NK-92 (cell line): ENCODE results near the gene DBH.

Experiments used
- DNase-seq: peaks from one replicate; lab custom pipeline; 2025; ENCODE audit not compliant: unreplicated experiment; lab: John Stamatoyannopoulos, UW

DBH gene

DNA sequence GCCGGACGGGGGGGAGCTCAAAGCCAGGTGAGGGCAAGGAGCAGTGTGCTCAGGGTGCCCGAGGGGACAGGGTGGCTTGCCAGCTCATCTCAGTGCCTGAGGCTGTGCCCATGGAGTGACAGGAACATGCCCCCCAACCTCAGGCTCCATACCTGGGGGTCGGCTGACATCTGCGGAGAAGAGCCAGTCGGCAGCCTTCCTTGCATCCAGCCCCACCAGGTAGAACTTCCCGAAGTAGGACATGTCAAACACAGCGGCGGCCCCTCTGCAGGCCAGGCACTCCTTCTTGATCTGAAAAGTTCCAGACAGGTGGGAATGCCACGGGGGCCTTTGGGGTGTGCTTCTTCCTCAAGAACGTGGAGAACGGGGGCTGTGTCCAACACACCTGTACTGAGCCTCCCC is 59.9 kb downstream of the DBH start:
- DNase-seq = no peak

GRCh38 chr9:133699546-133699945 is 63.4 kb downstream of the DBH start:
- DNase-seq = no peak

- no peak for DNase-seq
These were observed 64.7 kb downstream of the DBH start for GRCh38 chr9:133700819-133701320.

DNA sequence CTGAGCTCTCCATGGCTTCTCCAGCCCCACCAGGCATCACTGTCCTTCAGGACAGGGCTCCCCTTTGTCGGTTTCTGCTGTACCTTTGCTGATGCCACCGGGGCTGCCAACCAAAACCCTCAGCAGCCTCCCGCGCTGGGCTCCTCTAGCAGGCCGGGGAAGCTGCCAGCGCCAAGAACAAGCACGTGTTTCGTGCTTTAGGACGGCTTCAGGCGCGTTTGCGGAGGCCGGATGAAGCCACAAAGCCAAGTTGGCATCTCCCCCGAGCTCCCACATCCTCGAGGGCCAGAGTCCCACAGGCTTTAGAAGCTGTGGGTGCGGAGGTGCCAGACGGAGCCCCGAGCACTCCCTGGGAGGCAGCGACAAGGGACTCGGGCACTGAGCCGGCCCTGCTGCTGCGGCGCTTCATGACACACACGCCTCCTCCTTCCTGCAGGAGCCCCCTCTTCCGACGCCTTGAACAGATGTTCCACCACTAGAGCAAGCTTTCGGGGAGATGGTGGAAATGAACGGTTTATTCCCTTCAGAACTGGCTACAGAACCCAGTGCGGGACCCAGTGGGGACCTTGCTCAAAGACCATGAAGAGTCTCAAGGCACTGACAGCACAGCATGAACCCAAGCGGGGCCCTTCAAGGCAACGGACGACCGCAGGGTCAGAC is 65.3 kb downstream of the DBH start:
- no peak for DNase-seq

DNA sequence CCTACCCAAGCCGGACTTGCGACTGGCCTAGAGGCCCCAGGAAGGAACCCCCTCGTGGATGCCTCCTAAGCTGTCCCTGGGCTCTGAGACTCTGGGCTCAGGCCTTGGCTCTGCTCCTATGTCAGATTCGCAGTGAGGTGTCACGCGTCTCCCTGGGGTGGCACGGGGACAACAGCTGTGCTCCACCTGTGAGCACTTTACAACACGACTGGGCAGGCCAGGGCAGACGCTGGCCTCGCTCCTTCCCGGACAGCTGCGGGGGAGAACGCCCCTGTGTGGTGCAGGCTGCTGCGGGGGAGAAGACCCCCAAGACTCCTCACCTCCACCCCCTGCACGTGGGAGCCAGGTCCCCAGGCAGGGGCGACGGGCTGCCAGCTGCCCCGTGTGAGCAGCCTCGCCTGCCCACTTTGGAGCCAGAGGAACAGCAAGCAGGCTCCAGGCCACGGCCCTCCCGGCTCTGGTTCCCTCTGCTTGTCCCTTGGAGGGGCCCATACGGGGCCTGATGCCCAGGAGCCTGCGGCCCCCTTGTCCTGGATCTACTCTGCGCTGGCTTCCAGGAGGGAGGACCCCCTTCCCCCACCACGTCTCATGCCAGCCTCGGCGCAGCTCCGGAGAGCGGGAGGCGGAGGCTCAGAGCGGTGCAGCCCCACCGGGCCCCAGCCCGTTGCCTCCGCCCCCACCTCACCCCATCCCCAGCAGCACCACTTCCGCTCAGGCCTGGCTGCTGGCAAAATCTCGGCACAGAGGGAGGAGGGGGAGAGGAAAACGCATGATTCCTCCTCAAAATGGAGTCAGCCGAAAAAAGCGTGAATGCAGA is 66.0 kb downstream of the DBH start:
- no peak for DNase-seq

GRCh38 chr9:133702798-133703590 is 66.8 kb downstream of the DBH start:
- no peak for DNase-seq

DNA sequence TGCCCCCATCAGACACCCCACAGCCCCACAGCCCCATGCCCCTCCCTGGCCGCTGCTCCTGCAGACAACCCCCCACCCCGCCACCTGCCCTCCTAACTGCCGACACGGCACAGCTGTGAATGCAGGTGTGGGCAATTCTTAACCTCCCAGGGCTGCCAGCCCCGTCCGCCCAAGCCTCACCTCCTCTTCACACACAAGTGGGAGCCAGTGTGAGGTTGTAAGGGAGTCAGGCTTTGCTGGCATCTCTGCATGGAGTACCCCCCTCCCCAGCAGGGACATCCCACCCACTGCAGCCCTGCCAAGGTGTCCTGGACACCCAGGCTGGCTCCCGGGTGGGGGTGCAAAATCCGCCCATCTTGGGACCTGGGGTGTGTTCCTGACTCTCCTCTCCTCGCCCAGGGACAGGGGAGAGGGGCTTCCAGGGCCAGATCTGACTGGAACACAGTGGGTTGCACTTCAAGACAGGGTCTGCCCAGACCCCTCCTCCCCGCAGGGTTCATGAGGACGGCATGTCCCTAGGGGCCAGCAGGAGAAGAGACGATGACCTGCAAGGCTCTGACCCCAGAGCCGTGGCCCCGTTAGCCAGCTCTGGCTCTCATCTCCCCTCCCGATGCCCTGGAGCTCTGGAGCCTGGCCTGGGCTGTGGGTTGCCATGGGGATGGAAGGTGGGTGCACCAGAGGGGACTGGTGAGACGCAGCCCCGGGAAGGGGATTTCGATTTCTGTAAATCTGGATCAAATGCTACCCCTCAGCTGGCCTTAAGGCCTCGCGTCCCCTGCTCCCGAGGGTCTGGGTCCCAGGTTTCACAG is 67.6 kb downstream of the DBH start:
- no peak for DNase-seq

GRCh38 chr9:133704711-133705181 is 68.6 kb downstream of the DBH start:
- no peak for DNase-seq

- no peak for DNase-seq
These were observed 69.4 kb downstream of the DBH start for GRCh38 chr9:133705576-133705975.

- DNase-seq = no peak
These were observed 70.3 kb downstream of the DBH start for GRCh38 chr9:133706307-133707050.

- no peak for DNase-seq
These were observed 71.1 kb downstream of the DBH start for GRCh38 chr9:133707065-133707762.

DNA sequence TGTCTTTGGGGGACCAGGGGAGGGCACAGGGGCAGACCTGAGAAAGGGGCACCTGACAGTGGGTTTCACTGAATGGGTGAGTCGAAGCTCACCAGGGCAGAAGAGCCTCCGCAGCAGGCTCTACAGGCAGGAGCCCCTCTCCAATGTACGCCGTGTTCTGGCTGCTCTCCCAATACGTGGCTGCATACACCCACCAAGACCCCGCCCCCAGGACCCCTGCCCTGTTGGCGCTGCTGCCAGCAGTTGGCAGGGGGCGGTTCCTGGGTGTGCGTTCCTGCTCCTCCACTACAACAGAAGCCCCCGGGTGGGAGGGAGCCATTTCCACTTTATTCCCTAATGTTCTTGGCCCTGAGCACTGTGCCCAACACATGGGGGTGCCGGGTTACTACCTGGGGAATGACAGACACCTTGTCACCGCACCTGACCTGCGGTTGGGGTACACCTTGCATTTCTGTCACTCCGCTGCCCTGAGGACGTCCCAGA is 71.6 kb downstream of the DBH start:
- no peak for DNase-seq

- DNase-seq = no peak
These were observed 72.3 kb downstream of the DBH start for GRCh38 chr9:133708246-133709014.
